ENCODE measurements around the gene BRPF3.

GRCh38 chr6:36210182-36210581, 13.6 kb downstream of the BRPF3 start:
- TF ChIP-seq CTCF (conservative IDR thresholded peaks at IDR 0.05) (no peak), ZFX (IDR thresholded peaks at IDR 0.05) (no peak)
